WTC11 (cell line): ENCODE results near the gene TMTC2.

Experiments used
- IRF2 ChIP-seq: sonication (generic); formaldehyde crosslinking; IDR thresholded peaks from 2 replicates; pipeline ENCODE4 v1.8.0; 2022; ENCODE audit warnings: low read depth, missing genetic modification reagents, borderline replicate concordance
- JUN ChIP-seq: sonication (generic); formaldehyde crosslinking; IDR thresholded peaks from 2 replicates; pipeline ENCODE4 v1.8.0; 2023; ENCODE audit warnings: mild to moderate bottlenecking, missing genetic modification reagents
- MXD4 ChIP-seq: fragments of 250-450 bp; sonication (Bioruptor Pico); IDR thresholded peaks from 2 replicates; pipeline ENCODE4 v1.8.0; 2021; ENCODE audit warnings: mild to moderate bottlenecking, moderate library complexity, borderline replicate concordance
- ZNF416 ChIP-seq: fragments of 250-450 bp; sonication (Bioruptor Pico); IDR thresholded peaks from 2 replicates; pipeline ENCODE4 v1.9.0; 2021; ENCODE audit warnings: mild to moderate bottlenecking, inconsistent platforms
- TF ChIP-seq, protein P1 (sequence below): fragments of 200-600 bp; IDR thresholded peaks from 2 replicates; pipeline ENCODE4 v1.8.0; 2022; ENCODE audit warnings: antibody characterized with exemption
- TF ChIP-seq, protein P2 (sequence below): sonication (generic); formaldehyde crosslinking; IDR thresholded peaks from 2 replicates; pipeline ENCODE4 v1.8.1; 2022; ENCODE audit warnings: low read depth, missing genetic modification reagents, borderline replicate concordance

DNA sequence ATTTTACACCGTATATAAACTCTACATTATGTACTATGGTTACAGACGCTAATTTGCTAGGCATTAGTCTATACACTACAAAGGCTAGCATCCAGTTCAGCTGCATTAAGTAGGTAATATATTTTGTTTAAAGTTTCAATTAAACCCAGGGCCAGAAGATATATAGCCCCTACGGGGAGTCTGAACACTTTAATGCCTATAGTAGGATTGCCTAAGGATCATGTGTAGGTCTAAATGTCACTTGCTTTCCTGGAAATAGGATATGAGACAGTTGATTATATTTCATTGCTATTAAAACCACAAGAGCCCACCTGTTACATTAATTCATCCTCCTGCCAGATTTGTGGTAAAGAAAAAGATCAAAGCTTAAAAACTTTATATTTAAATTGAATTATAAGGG lies 286.9 kb downstream of the TMTC2 start:
- TF ChIP-seq, protein P1, sequence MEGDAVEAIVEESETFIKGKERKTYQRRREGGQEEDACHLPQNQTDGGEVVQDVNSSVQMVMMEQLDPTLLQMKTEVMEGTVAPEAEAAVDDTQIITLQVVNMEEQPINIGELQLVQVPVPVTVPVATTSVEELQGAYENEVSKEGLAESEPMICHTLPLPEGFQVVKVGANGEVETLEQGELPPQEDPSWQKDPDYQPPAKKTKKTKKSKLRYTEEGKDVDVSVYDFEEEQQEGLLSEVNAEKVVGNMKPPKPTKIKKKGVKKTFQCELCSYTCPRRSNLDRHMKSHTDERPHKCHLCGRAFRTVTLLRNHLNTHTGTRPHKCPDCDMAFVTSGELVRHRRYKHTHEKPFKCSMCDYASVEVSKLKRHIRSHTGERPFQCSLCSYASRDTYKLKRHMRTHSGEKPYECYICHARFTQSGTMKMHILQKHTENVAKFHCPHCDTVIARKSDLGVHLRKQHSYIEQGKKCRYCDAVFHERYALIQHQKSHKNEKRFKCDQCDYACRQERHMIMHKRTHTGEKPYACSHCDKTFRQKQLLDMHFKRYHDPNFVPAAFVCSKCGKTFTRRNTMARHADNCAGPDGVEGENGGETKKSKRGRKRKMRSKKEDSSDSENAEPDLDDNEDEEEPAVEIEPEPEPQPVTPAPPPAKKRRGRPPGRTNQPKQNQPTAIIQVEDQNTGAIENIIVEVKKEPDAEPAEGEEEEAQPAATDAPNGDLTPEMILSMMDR, result no peak
- TF ChIP-seq JUN (CRISPR knock-in tag) (no peak), ZNF416 (CRISPR knock-in tag) (no peak), MXD4 (CRISPR knock-in tag) (no peak), IRF2 (CRISPR knock-in tag) (no peak)
- TF ChIP-seq, protein P2, sequence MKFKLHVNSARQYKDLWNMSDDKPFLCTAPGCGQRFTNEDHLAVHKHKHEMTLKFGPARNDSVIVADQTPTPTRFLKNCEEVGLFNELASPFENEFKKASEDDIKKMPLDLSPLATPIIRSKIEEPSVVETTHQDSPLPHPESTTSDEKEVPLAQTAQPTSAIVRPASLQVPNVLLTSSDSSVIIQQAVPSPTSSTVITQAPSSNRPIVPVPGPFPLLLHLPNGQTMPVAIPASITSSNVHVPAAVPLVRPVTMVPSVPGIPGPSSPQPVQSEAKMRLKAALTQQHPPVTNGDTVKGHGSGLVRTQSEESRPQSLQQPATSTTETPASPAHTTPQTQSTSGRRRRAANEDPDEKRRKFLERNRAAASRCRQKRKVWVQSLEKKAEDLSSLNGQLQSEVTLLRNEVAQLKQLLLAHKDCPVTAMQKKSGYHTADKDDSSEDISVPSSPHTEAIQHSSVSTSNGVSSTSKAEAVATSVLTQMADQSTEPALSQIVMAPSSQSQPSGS (CRISPR knock-in tag), result no peak
